SJSA1 (cell line): ENCODE data around the gene PITPNM3. TPM values are rescaled to one million over a fixed set of nuclear protein-coding genes. Genes with fewer than 3 reads are reported as not detected.

ENCODE experiments used
- DNase-seq, 2 experiments: peaks; one replicate each; pipeline ENCODE4 v3.0.0-alpha.2; 2015 to 2020; ENCODE audit warnings: low spot score in 2 of 2, low read depth in 1 of 2
- H3K27ac ChIP-seq: fragments of 250-450 bp; sonication (Bioruptor Pico); 2 replicates; pipeline ENCODE4 v1.5.1; 2020; ENCODE audit warnings: mild to moderate bottlenecking, moderate library complexity
- H3K27me3 ChIP-seq: fragments of 250-450 bp; sonication (Bioruptor Pico); replicated peaks from 2 replicates; pipeline ENCODE4 v1.5.1; 2020; ENCODE audit warnings: mild to moderate bottlenecking, moderate library complexity
- H3K36me3 ChIP-seq: fragments of 250-450 bp; sonication (Bioruptor Pico); 2 replicates; pipeline ENCODE4 v1.5.1; 2020; ENCODE audit warnings: mild to moderate bottlenecking
- H3K4me1 ChIP-seq: fragments of 250-450 bp; sonication (Bioruptor Pico); replicated peaks from 2 replicates; pipeline ENCODE4 v1.6.1; 2021; ENCODE audit warnings: mild to moderate bottlenecking
- H3K4me3 ChIP-seq: fragments of 250-450 bp; sonication (Bioruptor Pico); 2 replicates; pipeline ENCODE4 v1.5.1; 2020; ENCODE audit warnings: mild to moderate bottlenecking
- H3K9me3 ChIP-seq: fragments of 250-450 bp; sonication (Bioruptor Pico); replicated peaks from 2 replicates; pipeline ENCODE4 v1.5.1; 2020; ENCODE audit warnings: mild to moderate bottlenecking
- total RNA-seq: library from RNA; depleted of rRNA; stranded (reverse); fragments of >200 nt; shearing (Covaris generic); gene quantifications from 2 replicates; pipeline ENCODE4 v1.2.3, GENCODE V29; 2014

PITPNM3 gene
- total RNA-seq, 1 experiment from 2014 or later: 8.6 TPM

- no peak overlapping the region for H3K27ac ChIP-seq
- H3K27me3 ChIP-seq: no peaks in the 10 kb centered on the region
- H3K9me3 ChIP-seq: no peaks in the 10 kb centered on the region
- no peak overlapping the region for H3K4me3 ChIP-seq
- no peak for DNase-seq
- peaks cover 16% of the 10 kb centered on the region for H3K4me1 ChIP-seq
- H3K36me3 ChIP-seq: peaks cover 35% of the 10 kb centered on the region
Measured at GRCh38 chr17:6442775-6443174, 113.6 kb downstream of the PITPNM3 start.

DNA sequence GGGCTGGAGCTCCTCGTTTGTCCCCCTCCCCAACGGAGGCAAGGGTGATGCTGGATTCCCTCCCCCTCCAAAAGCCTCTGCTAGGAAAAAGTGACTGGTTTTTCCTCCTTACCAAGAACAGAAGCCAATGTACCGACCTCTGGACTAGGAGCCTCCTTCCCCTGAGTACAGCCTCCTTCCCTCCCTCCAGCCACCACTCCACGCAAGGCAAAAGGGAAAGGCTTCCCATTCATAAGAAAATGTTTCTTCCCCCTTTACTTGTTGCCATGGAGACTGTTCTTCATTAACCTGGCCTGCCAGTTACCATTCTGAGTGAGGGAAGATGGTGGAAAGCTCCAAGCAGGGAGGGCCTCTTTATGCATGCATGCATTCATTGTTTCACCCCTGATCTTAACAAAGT lies 116.4 kb downstream of the PITPNM3 start:
- no peak overlapping the region for H3K4me3 ChIP-seq

GRCh38 chr17:6437956-6438355 lies 118.4 kb downstream of the PITPNM3 start:
- Histone ChIP-seq H3K4me1 (no peaks in the 10 kb centered on the region), H3K9me3 (no peaks in the 10 kb centered on the region), H3K27me3 (no peaks in the 10 kb centered on the region), H3K4me3 (no peak overlapping the region), H3K27ac (no peak overlapping the region), H3K36me3 (no peaks in the 10 kb centered on the region)
- no peak for DNase-seq

More for the DNA sequence above, 116.4 kb downstream of the PITPNM3 start:
- H3K9me3 ChIP-seq: no peaks in the 10 kb centered on the region
- peaks cover 8% of the 10 kb centered on the region for H3K4me1 ChIP-seq
- DNase-seq: no peak
- H3K27me3 ChIP-seq: no peaks in the 10 kb centered on the region
- peaks cover 7% of the 10 kb centered on the region for H3K36me3 ChIP-seq
- no peak overlapping the region for H3K27ac ChIP-seq

DNA sequence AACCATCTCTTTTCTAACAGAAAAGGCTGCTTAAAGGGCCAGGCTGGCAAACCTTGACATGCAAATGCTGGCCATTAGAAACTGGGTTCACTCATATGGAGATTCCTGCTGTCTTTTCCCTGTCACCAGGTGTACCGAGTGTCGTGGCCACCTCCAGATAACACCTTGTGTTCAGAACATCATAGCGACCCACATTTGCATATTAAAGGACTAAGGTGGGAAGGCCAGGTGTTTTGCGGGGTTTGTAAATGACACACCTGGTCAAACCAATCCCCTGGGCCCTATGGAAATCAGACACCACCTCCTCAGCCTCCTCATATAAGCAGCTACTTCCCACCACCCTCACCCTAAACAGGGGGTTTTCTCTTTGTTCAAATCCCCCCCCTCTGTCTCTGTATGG lies 118.9 kb downstream of the PITPNM3 start:
- H3K9me3 ChIP-seq: no peaks in the 10 kb centered on the region
- no peak overlapping the region for H3K4me3 ChIP-seq
- H3K27me3 ChIP-seq: no peaks in the 10 kb centered on the region
- H3K4me1 ChIP-seq: no peaks in the 10 kb centered on the region
- H3K27ac ChIP-seq: no peak overlapping the region
- DNase-seq: no peak
- H3K36me3 ChIP-seq: no peaks in the 10 kb centered on the region

GRCh38 chr17:6435968-6436367 lies 120.4 kb downstream of the PITPNM3 start:
- no peaks in the 10 kb centered on the region for H3K27me3 ChIP-seq
- DNase-seq: peak; percentile 22 to 61
- no peak overlapping the region for H3K4me3 ChIP-seq

DNA sequence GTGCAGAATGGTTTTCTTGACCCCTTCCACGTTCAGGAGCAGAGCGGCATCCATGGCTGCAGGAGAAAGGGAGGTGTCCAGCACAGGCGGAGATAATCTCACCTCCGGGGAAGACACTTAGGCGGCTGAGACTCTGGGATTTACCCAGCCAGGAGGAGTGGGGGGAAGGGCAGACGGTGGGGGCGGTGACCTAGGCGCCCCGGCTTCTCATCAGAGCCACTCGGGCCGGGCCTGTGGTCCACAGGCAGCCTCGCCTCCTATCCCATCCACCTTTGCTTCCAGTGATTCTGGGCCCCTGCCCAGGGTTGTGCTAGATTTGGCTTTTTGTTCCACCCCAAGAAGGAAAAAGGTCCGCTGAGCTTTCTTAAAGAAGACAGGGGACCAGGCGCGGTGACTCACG lies 121.3 kb downstream of the PITPNM3 start, which contains the start of gene AIPL1:
Gene AIPL1 (minus strand): TSS at position 71 of the 400 bp plus-strand sequence. CDS start 17 bp downstream, at position 54.
- Histone ChIP-seq H3K27me3 (no peaks in the 10 kb centered on the region), H3K9me3 (no peaks in the 10 kb centered on the region), H3K27ac (no peak within 1 kb of the TSS), H3K4me1 (no peaks in the 10 kb centered on the region), H3K4me3 (no peak within 1 kb of the TSS), H3K36me3 (no peaks in the 10 kb centered on the region)
- DNase-seq: no peak

More at GRCh38 chr17:6435968-6436367, 120.4 kb downstream of the PITPNM3 start:
- Histone ChIP-seq H3K9me3 (no peaks in the 10 kb centered on the region), H3K36me3 (no peaks in the 10 kb centered on the region), H3K27ac (no peak overlapping the region), H3K4me1 (no peaks in the 10 kb centered on the region)

- Histone ChIP-seq H3K4me1 (no peaks in the 10 kb centered on the region), H3K27me3 (no peaks in the 10 kb centered on the region), H3K9me3 (no peaks in the 10 kb centered on the region), H3K27ac (no peak overlapping the region), H3K4me3 (no peak overlapping the region), H3K36me3 (no peaks in the 10 kb centered on the region)
- DNase-seq: no peak
Measured at GRCh38 chr17:6430769-6431168, 125.6 kb downstream of the PITPNM3 start.

- H3K9me3 ChIP-seq: no peaks in the 10 kb centered on the region
Measured at GRCh38 chr17:6429266-6429665, 127.1 kb downstream of the PITPNM3 start.

GRCh38 chr17:6428207-6428965 lies 128.0 kb downstream of the PITPNM3 start:
- no peak overlapping the region for H3K27ac ChIP-seq
- H3K4me3 ChIP-seq: no peak overlapping the region
- no peaks in the 10 kb centered on the region for H3K36me3 ChIP-seq
- no peak for DNase-seq
- no peaks in the 10 kb centered on the region for H3K27me3 ChIP-seq
- H3K4me1 ChIP-seq: no peaks in the 10 kb centered on the region
- H3K9me3 ChIP-seq: no peaks in the 10 kb centered on the region

More at GRCh38 chr17:6429266-6429665, 127.1 kb downstream of the PITPNM3 start:
- no peak for DNase-seq
- H3K36me3 ChIP-seq: no peaks in the 10 kb centered on the region
- H3K27me3 ChIP-seq: no peaks in the 10 kb centered on the region
- no peak overlapping the region for H3K4me3 ChIP-seq
- no peak overlapping the region for H3K27ac ChIP-seq
- H3K4me1 ChIP-seq: no peaks in the 10 kb centered on the region

DNA sequence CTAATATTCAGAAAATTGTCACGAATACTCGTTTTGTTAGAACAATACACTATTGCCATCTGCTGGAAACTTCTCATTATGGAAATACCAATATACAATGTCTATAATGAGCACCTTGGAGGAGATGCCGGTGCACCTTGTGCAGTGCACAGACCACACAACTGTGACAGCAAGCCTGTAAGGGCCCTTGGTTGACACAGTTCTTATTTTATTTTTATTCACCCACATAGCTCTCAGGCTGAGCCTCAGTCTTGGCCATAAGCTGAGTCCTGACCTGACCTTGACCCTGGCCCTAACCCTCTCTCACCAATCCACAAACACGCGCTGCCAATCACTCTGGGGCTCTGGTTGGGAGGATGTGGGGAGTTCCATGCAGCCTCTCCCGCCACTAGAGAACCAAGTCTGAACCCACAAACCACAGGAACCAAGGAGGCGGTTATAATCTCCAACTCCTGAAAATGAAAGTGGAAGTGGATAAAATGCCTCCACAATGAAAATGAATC lies 129.0 kb downstream of the PITPNM3 start:
- peak in 1 of 2 experiments; percentile 19 for DNase-seq
- no peak overlapping the region for H3K27ac ChIP-seq
- H3K4me3 ChIP-seq: no peak overlapping the region

GRCh38 chr17:6426356-6427101 lies 129.8 kb downstream of the PITPNM3 start:
- DNase-seq: no peak
- no peak overlapping the region for H3K4me3 ChIP-seq
- H3K9me3 ChIP-seq: no peaks in the 10 kb centered on the region
- H3K27ac ChIP-seq: no peak overlapping the region
- no peaks in the 10 kb centered on the region for H3K4me1 ChIP-seq
- no peaks in the 10 kb centered on the region for H3K27me3 ChIP-seq
- no peaks in the 10 kb centered on the region for H3K36me3 ChIP-seq

More for the DNA sequence above, 129.0 kb downstream of the PITPNM3 start:
- no peaks in the 10 kb centered on the region for H3K27me3 ChIP-seq
- no peaks in the 10 kb centered on the region for H3K4me1 ChIP-seq
- no peaks in the 10 kb centered on the region for H3K36me3 ChIP-seq
- no peaks in the 10 kb centered on the region for H3K9me3 ChIP-seq

GRCh38 chr17:6425407-6425806 lies 130.9 kb downstream of the PITPNM3 start:
- Histone ChIP-seq H3K9me3 (no peaks in the 10 kb centered on the region), H3K36me3 (no peaks in the 10 kb centered on the region), H3K27ac (no peak overlapping the region)

DNA sequence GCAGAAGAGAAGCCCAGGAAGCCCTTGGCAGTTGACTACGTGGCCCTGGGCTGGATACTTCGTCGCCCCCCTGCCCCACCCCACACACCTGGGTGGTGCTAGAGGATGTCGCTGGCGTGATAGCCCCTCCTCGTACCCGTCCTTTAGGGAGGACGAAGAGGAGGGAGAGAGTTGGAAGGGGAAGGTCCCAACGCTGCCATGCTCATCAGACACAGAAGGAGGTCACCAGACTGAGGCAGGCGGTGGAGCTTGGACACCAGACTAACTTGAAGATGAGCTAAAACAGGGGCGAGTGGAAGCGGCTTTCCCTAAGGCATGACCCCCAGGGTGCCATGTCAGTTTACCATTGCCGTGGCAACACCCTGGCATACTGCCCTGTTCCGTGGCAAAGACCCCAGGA lies 132.4 kb downstream of the PITPNM3 start:
- no peak overlapping the region for H3K4me3 ChIP-seq
- H3K36me3 ChIP-seq: no peaks in the 10 kb centered on the region
- no peaks in the 10 kb centered on the region for H3K9me3 ChIP-seq
- no peaks in the 10 kb centered on the region for H3K4me1 ChIP-seq
- no peak for DNase-seq
- no peaks in the 10 kb centered on the region for H3K27me3 ChIP-seq
- H3K27ac ChIP-seq: no peak overlapping the region

More at GRCh38 chr17:6425407-6425806, 130.9 kb downstream of the PITPNM3 start:
- no peak for DNase-seq
- Histone ChIP-seq H3K27me3 (no peaks in the 10 kb centered on the region), H3K4me3 (no peak overlapping the region), H3K4me1 (no peaks in the 10 kb centered on the region)
